Endothelial cell of umbilical vein (primary cell): ENCODE results near the gene NUMBL.

Experiments used
- EZH2 ChIP-seq: IDR thresholded peaks from 2 replicates; pipeline ENCODE4 v1.6.1; 2012; ENCODE audit warnings: borderline replicate concordance, low read depth, mild to moderate bottlenecking, moderate library complexity, low read length, inconsistent platforms; ENCODE audit not compliant: severe bottlenecking
- FOS ChIP-seq: IDR thresholded peaks from 2 replicates; pipeline ENCODE4 v1.6.1; 2011; ENCODE audit warnings: mild to moderate bottlenecking, low read length, moderate library complexity, borderline replicate concordance; ENCODE audit not compliant: insufficient read depth
- JUN ChIP-seq: IDR thresholded peaks from 2 replicates; pipeline ENCODE4 v1.6.1; 2011; ENCODE audit warnings: borderline replicate concordance, low read depth; ENCODE audit not compliant: insufficient read length, insufficient read depth
- MYC ChIP-seq: IDR thresholded peaks from one replicate; pipeline ENCODE4 v1.6.1; 2011; ENCODE audit warnings: mild to moderate bottlenecking, low read depth, low read length
- POLR2A ChIP-seq: IDR thresholded peaks from 2 replicates; pipeline ENCODE4 v1.6.1; 2012; ENCODE audit warnings: low read depth, mild to moderate bottlenecking, control low read depth, low read length
- POLR2AphosphoS5 ChIP-seq: IDR thresholded peaks from 2 replicates; pipeline ENCODE4 v1.6.1; 2012; ENCODE audit warnings: low read depth, mild to moderate bottlenecking, control low read depth, low read length, moderate library complexity; ENCODE audit not compliant: insufficient read depth
- TF ChIP-seq, protein P1 (sequence below): IDR thresholded peaks from 2 replicates; pipeline ENCODE4 v1.6.1; 2011; ENCODE audit not compliant: insufficient read depth, insufficient read length
- TF ChIP-seq, protein P2 (sequence below), 2 donors: IDR thresholded peaks; 1 replicate in 1 of 2; 2 replicates in 1 of 2; pipeline ENCODE4 v1.5.1; 2011; ENCODE audit warnings: low read length in 2 of 2, mild to moderate bottlenecking in 2 of 2, moderate library complexity in 2 of 2, control low read depth in 1 of 2, inconsistent platforms in 1 of 2, low read depth in 1 of 2; ENCODE audit not compliant: insufficient read depth in 1 of 2; ENCODE audit errors: extremely low read depth in 1 of 2

DNA sequence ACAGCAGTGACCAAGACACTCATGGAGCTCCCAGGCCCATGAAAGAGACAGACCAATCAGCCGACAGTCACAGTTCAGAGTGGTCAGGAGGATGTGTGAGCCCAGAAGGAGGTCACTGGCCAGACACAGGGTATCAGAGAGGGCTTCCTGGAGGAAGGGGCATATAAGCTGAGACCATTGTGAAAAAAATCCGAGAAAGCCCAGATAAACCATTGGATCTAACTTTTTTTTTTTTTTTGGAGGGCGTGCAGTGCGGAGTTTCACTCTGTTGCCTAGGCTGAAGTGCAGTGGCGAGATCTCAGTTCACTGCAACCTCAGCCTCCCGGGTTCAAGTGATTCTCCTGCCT lies 30.7 kb upstream of the NUMBL start:
- TF ChIP-seq, protein P1, sequence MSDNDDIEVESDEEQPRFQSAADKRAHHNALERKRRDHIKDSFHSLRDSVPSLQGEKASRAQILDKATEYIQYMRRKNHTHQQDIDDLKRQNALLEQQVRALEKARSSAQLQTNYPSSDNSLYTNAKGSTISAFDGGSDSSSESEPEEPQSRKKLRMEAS, result no peak
- TF ChIP-seq, protein P2, sequence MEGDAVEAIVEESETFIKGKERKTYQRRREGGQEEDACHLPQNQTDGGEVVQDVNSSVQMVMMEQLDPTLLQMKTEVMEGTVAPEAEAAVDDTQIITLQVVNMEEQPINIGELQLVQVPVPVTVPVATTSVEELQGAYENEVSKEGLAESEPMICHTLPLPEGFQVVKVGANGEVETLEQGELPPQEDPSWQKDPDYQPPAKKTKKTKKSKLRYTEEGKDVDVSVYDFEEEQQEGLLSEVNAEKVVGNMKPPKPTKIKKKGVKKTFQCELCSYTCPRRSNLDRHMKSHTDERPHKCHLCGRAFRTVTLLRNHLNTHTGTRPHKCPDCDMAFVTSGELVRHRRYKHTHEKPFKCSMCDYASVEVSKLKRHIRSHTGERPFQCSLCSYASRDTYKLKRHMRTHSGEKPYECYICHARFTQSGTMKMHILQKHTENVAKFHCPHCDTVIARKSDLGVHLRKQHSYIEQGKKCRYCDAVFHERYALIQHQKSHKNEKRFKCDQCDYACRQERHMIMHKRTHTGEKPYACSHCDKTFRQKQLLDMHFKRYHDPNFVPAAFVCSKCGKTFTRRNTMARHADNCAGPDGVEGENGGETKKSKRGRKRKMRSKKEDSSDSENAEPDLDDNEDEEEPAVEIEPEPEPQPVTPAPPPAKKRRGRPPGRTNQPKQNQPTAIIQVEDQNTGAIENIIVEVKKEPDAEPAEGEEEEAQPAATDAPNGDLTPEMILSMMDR (IDR thresholded peaks at IDR 0.05; ENCODE audit: extremely low read depth in 1 of 2, insufficient read depth in 1 of 2, low read depth in 1 of 2, low read length in 2 of 2), result no peak
- TF ChIP-seq POLR2A (no peak), MYC (no peak), EZH2 (no peak), FOS (no peak), POLR2AphosphoS5 (no peak), JUN (no peak)
